ENCODE data around the gene FAM162A.

DNA sequence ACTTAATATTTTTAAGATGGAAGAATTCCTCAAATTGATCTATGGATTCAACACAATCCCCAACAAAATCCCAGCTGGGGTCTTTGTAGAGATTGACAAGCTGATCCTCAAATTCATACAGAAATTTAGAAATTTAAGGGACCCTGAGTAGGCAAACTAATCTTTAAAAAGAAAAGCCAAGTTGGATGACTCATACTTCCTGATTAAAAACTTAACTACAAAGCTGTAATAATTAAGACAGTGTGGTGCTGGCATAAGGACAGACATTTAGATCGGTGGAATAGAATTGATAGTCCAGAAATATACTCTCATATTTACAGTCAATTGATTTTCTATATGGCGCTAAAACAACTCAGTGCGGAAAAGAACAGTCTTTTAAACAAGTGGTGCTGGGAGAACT, 11.6 kb downstream of the FAM162A start:
- TF ChIP-seq POLR2AphosphoS5 (IDR thresholded peaks at IDR 0.05) (no peak), POLR2A (IDR thresholded peaks at IDR 0.05) (no peak), EP300 (IDR thresholded peaks at IDR 0.05) (no peak)
- TF ChIP-seq, protein P1, sequence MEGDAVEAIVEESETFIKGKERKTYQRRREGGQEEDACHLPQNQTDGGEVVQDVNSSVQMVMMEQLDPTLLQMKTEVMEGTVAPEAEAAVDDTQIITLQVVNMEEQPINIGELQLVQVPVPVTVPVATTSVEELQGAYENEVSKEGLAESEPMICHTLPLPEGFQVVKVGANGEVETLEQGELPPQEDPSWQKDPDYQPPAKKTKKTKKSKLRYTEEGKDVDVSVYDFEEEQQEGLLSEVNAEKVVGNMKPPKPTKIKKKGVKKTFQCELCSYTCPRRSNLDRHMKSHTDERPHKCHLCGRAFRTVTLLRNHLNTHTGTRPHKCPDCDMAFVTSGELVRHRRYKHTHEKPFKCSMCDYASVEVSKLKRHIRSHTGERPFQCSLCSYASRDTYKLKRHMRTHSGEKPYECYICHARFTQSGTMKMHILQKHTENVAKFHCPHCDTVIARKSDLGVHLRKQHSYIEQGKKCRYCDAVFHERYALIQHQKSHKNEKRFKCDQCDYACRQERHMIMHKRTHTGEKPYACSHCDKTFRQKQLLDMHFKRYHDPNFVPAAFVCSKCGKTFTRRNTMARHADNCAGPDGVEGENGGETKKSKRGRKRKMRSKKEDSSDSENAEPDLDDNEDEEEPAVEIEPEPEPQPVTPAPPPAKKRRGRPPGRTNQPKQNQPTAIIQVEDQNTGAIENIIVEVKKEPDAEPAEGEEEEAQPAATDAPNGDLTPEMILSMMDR (IDR thresholded peaks at IDR 0.05), result no peak
